GM23248 (cell line): ENCODE results near the gene PACS1. TPM values are rescaled to one million over a fixed set of nuclear protein-coding genes. Genes with fewer than 3 reads are reported as not detected.

Experiments
- DNase-seq: peaks from one replicate; pipeline ENCODE4 v3.0.0-alpha.2; 2015
- H2AFZ ChIP-seq: fragments of 200-600 bp; sonication (generic); 2 replicates; pipeline ENCODE4 v1.6.1; 2016; ENCODE audit warnings: antibody characterized with exemption
- H3F3A ChIP-seq: fragments of 200-600 bp; sonication (generic); 2 replicates; pipeline ENCODE4 v1.6.1; 2016; ENCODE audit warnings: mild to moderate bottlenecking, antibody characterized with exemption, mixed run types; ENCODE audit not compliant: insufficient read depth
- H3K27ac ChIP-seq: fragments of 200-600 bp; sonication (generic); 2 replicates; pipeline ENCODE4 v1.5.1; 2016; ENCODE audit warnings: mild to moderate bottlenecking
- H3K27me3 ChIP-seq: fragments of 200-600 bp; sonication (generic); replicated peaks from 2 replicates; pipeline ENCODE4 v1.6.1; 2016; ENCODE audit warnings: mild to moderate bottlenecking; ENCODE audit not compliant: insufficient read depth
- H3K36me3 ChIP-seq: fragments of 200-600 bp; sonication (generic); 2 replicates; pipeline ENCODE4 v1.6.1; 2016; ENCODE audit warnings: low read depth, mild to moderate bottlenecking
- H3K4me1 ChIP-seq: fragments of 200-600 bp; sonication (generic); 2 replicates; pipeline ENCODE4 v1.6.1; 2016; ENCODE audit warnings: mild to moderate bottlenecking; ENCODE audit not compliant: insufficient read depth
- H3K4me2 ChIP-seq: fragments of 200-600 bp; sonication (generic); one replicate; pipeline ENCODE4 v1.6.1; 2016; ENCODE audit warnings: mild to moderate bottlenecking; ENCODE audit not compliant: unreplicated experiment
- H3K4me3 ChIP-seq: fragments of 200-600 bp; sonication (generic); 2 replicates; pipeline ENCODE4 v1.5.1; 2016; ENCODE audit warnings: mild to moderate bottlenecking
- H3K79me2 ChIP-seq: fragments of 200-600 bp; sonication (generic); 2 replicates; pipeline ENCODE4 v1.6.1; 2016; ENCODE audit warnings: mild to moderate bottlenecking; ENCODE audit not compliant: insufficient read depth
- H3K9ac ChIP-seq: fragments of 200-600 bp; sonication (generic); 2 replicates; pipeline ENCODE4 v1.6.1; 2016; ENCODE audit warnings: mild to moderate bottlenecking
- H3K9me2 ChIP-seq: fragments of 200-600 bp; sonication (generic); 2 replicates; pipeline ENCODE4 v1.6.1; 2016; ENCODE audit warnings: mixed run types, mild to moderate bottlenecking, moderate library complexity; ENCODE audit not compliant: insufficient read depth
- H3K9me3 ChIP-seq: fragments of 200-600 bp; sonication (generic); one replicate; pipeline ENCODE4 v1.6.1; 2017; ENCODE audit warnings: low read depth
- H4K20me1 ChIP-seq: fragments of 200-600 bp; sonication (generic); 2 replicates; pipeline ENCODE4 v1.6.0; 2016; ENCODE audit not compliant: insufficient read depth
- EZH2 ChIP-seq: fragments of 200-600 bp; sonication (generic); IDR thresholded peaks from 2 replicates; pipeline ENCODE4 v1.6.1; 2018; ENCODE audit warnings: antibody characterized with exemption, mild to moderate bottlenecking; ENCODE audit not compliant: insufficient read depth, poor library complexity, severe bottlenecking
- EZH2phosphoT487 ChIP-seq: fragments of 200-600 bp; sonication (generic); IDR thresholded peaks from 2 replicates; pipeline ENCODE4 v1.6.1; 2018; ENCODE audit warnings: antibody characterized with exemption, moderate library complexity, mild to moderate bottlenecking, low read depth; ENCODE audit not compliant: insufficient read depth
- WGBS, 2 experiments: methylation state at CpG; one replicate each; pipeline ENCODE4 v1.1.6; 2015 to 2017; ENCODE audit warnings: low lambda C conversion rate in 2 of 2, low coverage in 1 of 2; ENCODE audit errors: missing lambda C conversion rate in 2 of 2; 5-methylcytosine and 5-hydroxymethylcytosine counted together
- in situ Hi-C: fragments of 300-500 bp; cut with MboI; formaldehyde crosslinking; loops from 2 replicates; pipeline ENCODE4 v1.15.0; 2020
- polyA plus RNA-seq: library from polyadenylated mRNA; unstranded; fragments of >200 nt; fragmentation: Nextera tagmentation; extraction: Ambion mirVana; gene quantifications from 2 replicates; pipeline ENCODE4 v1.2.1, GENCODE V29; 2016
- total RNA-seq: library from RNA; depleted of rRNA; stranded (reverse); fragments of >200 nt; shearing (Covaris generic); gene quantifications from 2 replicates; pipeline ENCODE4 v1.2.3, GENCODE V29; 2014

PACS1 gene
- total and polyA plus RNA-seq, 2 experiments from 2014 or later: 33.2 to 48.9 TPM

DNA sequence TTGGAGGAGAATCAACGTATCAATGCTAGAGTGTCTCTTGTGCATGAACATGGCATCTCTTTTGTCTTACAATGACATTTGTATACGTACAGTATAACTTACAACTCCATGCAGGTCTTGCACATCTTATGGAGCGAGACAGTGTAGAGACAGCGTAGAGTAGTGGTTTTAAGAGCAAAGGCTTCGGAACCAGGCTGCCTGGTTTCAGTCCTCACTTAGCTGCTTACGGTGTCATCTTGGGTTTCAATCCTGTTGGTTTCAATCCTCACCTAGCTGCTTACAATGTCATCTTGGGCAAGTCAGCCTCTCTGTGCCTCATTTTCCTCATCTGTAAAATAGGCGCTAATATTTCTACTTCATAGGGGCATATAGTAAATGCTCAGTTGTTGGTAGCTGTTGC, 98.2 kb downstream of the PACS1 start:
- no peak overlapping the region for H3K4me2 ChIP-seq
- WGBS, 2 experiments: 97 to 98% methylated on average over 7 of the region's 7 CpGs
- H4K20me1 ChIP-seq: no peaks in the 10 kb centered on the region
- peaks cover 95% of the 10 kb centered on the region for H3K79me2 ChIP-seq
- TF ChIP-seq EZH2 (no peak), EZH2phosphoT487 (no peak)
- H2AFZ ChIP-seq: no peak overlapping the region
- H3K36me3 ChIP-seq: no peaks in the 10 kb centered on the region
- H3K9me3 ChIP-seq: no peaks in the 10 kb centered on the region
- peaks cover 3% of the 10 kb centered on the region; the same call in 1 of the 2 replicates for H3F3A ChIP-seq
- H3K4me3 ChIP-seq: no peak overlapping the region
- no peaks in the 10 kb centered on the region for H3K27me3 ChIP-seq
- no peak overlapping the region for H3K9ac ChIP-seq
- in situ Hi-C loops: no loop called here
- no peaks in the 10 kb centered on the region for H3K9me2 ChIP-seq
- no peak for DNase-seq
- 0 out of 2 replicates have a peak, but pooled peaks cover 5% of the 10 kb centered on the region for H3K4me1 ChIP-seq
- no peak overlapping the region for H3K27ac ChIP-seq

DNA sequence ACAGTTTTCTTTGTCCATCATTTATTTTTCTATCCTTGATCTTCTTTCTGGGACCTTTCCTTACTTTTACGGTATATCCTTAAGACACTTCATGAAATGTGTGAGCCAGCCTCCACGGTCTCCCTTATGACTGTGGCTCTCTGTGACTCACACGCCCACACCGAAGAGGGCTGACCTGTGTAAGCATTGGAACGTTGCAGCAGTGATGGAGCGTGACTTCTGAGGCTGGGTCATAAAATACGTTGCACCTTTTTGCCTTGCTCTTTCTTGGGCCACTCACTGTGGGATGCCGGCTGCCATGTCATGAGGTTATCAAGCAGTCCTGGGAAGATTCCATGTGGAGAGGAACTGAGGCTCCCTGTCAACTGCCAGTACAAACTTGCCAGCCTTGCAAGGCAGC, 102.1 kb downstream of the PACS1 start:
- no peaks in the 10 kb centered on the region for H4K20me1 ChIP-seq
- H3K36me3 ChIP-seq: no peaks in the 10 kb centered on the region
- DNase-seq: peak; percentile 82
- H3K9ac ChIP-seq: no peak overlapping the region
- H3K27ac ChIP-seq: peak overlapping the region; percentile 50
- H3K79me2 ChIP-seq: peaks cover 100% of the 10 kb centered on the region
- no peak overlapping the region for H3K4me3 ChIP-seq
- H3K9me2 ChIP-seq: no peaks in the 10 kb centered on the region
- no peak overlapping the region for H3K4me2 ChIP-seq
- H3K4me1 ChIP-seq: 0 out of 2 replicates have a peak, but pooled peaks cover 5% of the 10 kb centered on the region
- H2AFZ ChIP-seq: no peak overlapping the region
- H3K27me3 ChIP-seq: no peaks in the 10 kb centered on the region
- no peaks in the 10 kb centered on the region for H3K9me3 ChIP-seq
- no peaks in the 10 kb centered on the region; the same call in 1 of the 2 replicates for H3F3A ChIP-seq
- 47 to 48% methylated on average over 8 of the region's 8 CpGs for WGBS, 2 experiments
- in situ Hi-C loops: no loop called here
- TF ChIP-seq EZH2 (no peak), EZH2phosphoT487 (no peak)

GRCh38 chr11:66176650-66177049, 106.6 kb downstream of the PACS1 start:
- Histone ChIP-seq H3K27me3 (no peaks in the 10 kb centered on the region), H3K36me3 (no peaks in the 10 kb centered on the region), H3K4me3 (no peak overlapping the region), H3K79me2 (peaks cover 100% of the 10 kb centered on the region), H3K9me2 (no peaks in the 10 kb centered on the region), H3F3A (peaks cover 12% of the 10 kb centered on the region; the same call in 1 of the 2 replicates), H3K4me2 (no peak overlapping the region), H3K9me3 (no peaks in the 10 kb centered on the region), H4K20me1 (no peaks in the 10 kb centered on the region), H2AFZ (no peak overlapping the region), H3K9ac (no peak overlapping the region), H3K4me1 (peaks cover 10% of the 10 kb centered on the region), H3K27ac (no peak overlapping the region)
- 96 to 98% methylated on average over 7 of the region's 7 CpGs for WGBS, 2 experiments
- in situ Hi-C loops: no loop called here
- TF ChIP-seq EZH2phosphoT487 (no peak), EZH2 (no peak)
- DNase-seq: no peak

- no peak for TF ChIP-seq EZH2
- TF ChIP-seq EZH2phosphoT487: no peak
- Histone ChIP-seq H3K9me3 (no peaks in the 10 kb centered on the region), H3K27me3 (no peaks in the 10 kb centered on the region), H3K4me2 (no peak overlapping the region), H3K9ac (no peak overlapping the region), H3K27ac (no peak overlapping the region), H3K4me1 (peaks cover 15% of the 10 kb centered on the region), H3F3A (peaks cover 20% of the 10 kb centered on the region; the same call in 1 of the 2 replicates), H3K36me3 (no peaks in the 10 kb centered on the region), H3K9me2 (no peaks in the 10 kb centered on the region), H2AFZ (no peak overlapping the region), H3K4me3 (no peak overlapping the region), H4K20me1 (peaks cover 7% of the 10 kb centered on the region; the same call in 1 of the 2 replicates), H3K79me2 (peaks cover 100% of the 10 kb centered on the region)
- 97 to 98% methylated on average over 2 of the region's 2 CpGs for WGBS, 2 experiments
- no peak for DNase-seq
- in situ Hi-C loops: no loop called here
Measured at GRCh38 chr11:66178183-66178582, 108.1 kb downstream of the PACS1 start.

GRCh38 chr11:66178871-66179270, 108.8 kb downstream of the PACS1 start:
- Histone ChIP-seq H3K36me3 (no peaks in the 10 kb centered on the region), H3K9me3 (no peaks in the 10 kb centered on the region), H3K27ac (no peak overlapping the region), H3K9me2 (no peaks in the 10 kb centered on the region), H4K20me1 (peaks cover 7% of the 10 kb centered on the region; the same call in 1 of the 2 replicates), H3K4me2 (no peak overlapping the region), H3K4me1 (peaks cover 15% of the 10 kb centered on the region), H3K79me2 (peaks cover 100% of the 10 kb centered on the region), H3K9ac (no peak overlapping the region), H3K27me3 (no peaks in the 10 kb centered on the region), H3F3A (peaks cover 20% of the 10 kb centered on the region; the same call in 1 of the 2 replicates), H3K4me3 (no peak overlapping the region), H2AFZ (no peak overlapping the region)
- TF ChIP-seq EZH2phosphoT487 (no peak), EZH2 (no peak)
- DNase-seq: no peak
- in situ Hi-C loops: no loop called here
